ENCODE data around the gene TOMM20. TPM values are rescaled to one million over a fixed set of nuclear protein-coding genes. Genes with fewer than 3 reads are reported as not detected.

TOMM20 gene
- total and polyA plus RNA-seq, 2 of the 8 experiments (the other 6 are each of a cell fraction or from before 2014, with no cell fraction given) = 71.4 to 168 TPM

GRCh38 chr1:235139315-235139714 lies 10.7 kb upstream of the TOMM20 start:
- no peak overlapping the region for H2BK15ac ChIP-seq (ENCODE audit: low read length)
- no peaks in the 10 kb centered on the region for H3K23me2 ChIP-seq (ENCODE audit: low read depth, low read length)
- H3K27me3 ChIP-seq (replicated peaks in 1 of 4; ENCODE audit: control insufficient read depth in 3 of 4, extremely low read depth in 1 of 4, insufficient read depth in 3 of 4, low read length in 3 of 4) = no peaks in the 10 kb centered on the region
- H3K79me2 ChIP-seq (ENCODE audit: control insufficient read depth in 1 of 2, insufficient read depth in 2 of 2, low read length in 2 of 2) = peaks cover 0 to 5% of the 10 kb centered on the region in 2 experiments; a peak in 1 of 4 replicates
- no peak overlapping the region for H2BK20ac ChIP-seq (ENCODE audit: low read length)
- ChIA-PET CTCF (ENCODE audit: partially characterized antibody) (interaction anchor here (0.8 to 2.5 kb wide), 4 partner anchors 13 to 34 kb away, joined by 3 to 7 read pairs (median 4); no protein-coding TSS in a partner anchor), POLR2A (ENCODE audit: partially characterized antibody) (interaction anchor here (0.9 to 8.0 kb wide), 6 partner anchors 11 to 21 kb away, joined by 3 to 63 read pairs (median 4); partner anchors contain the start of genes RBM34 and TOMM20)
- H3K79me1 ChIP-seq (ENCODE audit: low read depth, low read length) = peaks cover 2% of the 10 kb centered on the region
- H2BK120ac ChIP-seq (replicated peaks; ENCODE audit: low read depth, low read length) = no peak overlapping the region
- H3K4ac ChIP-seq (replicated peaks; ENCODE audit: insufficient read length, low read depth, low read length) = no peak overlapping the region
- no peak overlapping the region for H4K8ac ChIP-seq (ENCODE audit: extremely low read depth, insufficient read depth, low read length)
- no peak overlapping the region for H2BK5ac ChIP-seq (ENCODE audit: low read depth, low read length)
- DNase-seq (ENCODE audit: low read depth in 1 of 2, low spot score in 2 of 2) (no peak), FAIRE-seq (no peak)
- no peak overlapping the region for H3K27ac ChIP-seq (ENCODE audit: low read depth, low read length)
- H3K14ac ChIP-seq (ENCODE audit: insufficient read length) = no peak overlapping the region
- H3K4me2 ChIP-seq (ENCODE audit: insufficient read depth in 1 of 2, low read depth in 2 of 2, low read length in 2 of 2) = no peak overlapping the region
- no peak overlapping the region for H2AK5ac ChIP-seq (ENCODE audit: low read depth, low read length)
- H3K4me1 ChIP-seq (replicated peaks in 1 of 4; ENCODE audit: control insufficient read depth in 3 of 4, insufficient read depth in 4 of 4, low read length in 3 of 4) = no peaks in the 10 kb centered on the region
- 90% methylated on average over 5 of the region's 5 CpGs; no CpG with 5 or more reads in 1 of the 2 experiments for WGBS, 2 experiments (ENCODE audit: extremely low coverage in 1 of 2, insufficient coverage in 1 of 2, insufficient read length in 1 of 2, insufficient replicate concordance in 2 of 2, low coverage in 1 of 2, low lambda C conversion rate in 2 of 2, missing lambda C conversion rate in 1 of 2)
- H3K4me3 ChIP-seq (ENCODE audit: extremely low read depth in 1 of 4, insufficient read depth in 2 of 4, low read depth in 3 of 4, low read length in 4 of 4) = no peak overlapping the region
- H3K23ac ChIP-seq (ENCODE audit: insufficient read length) = no peak overlapping the region
- H3K9ac ChIP-seq (replicated peaks in 1 of 4; ENCODE audit: extremely low read depth in 1 of 4, low read depth in 3 of 4, low read length in 3 of 4) = no peak overlapping the region
- no peak overlapping the region for H4K5ac ChIP-seq (ENCODE audit: insufficient read length, low read depth, low read length)
- no peak overlapping the region for H2BK12ac ChIP-seq (ENCODE audit: low read depth, low read length)
- H3K18ac ChIP-seq (ENCODE audit: extremely low read depth, low read length) = no peak overlapping the region
- no peak overlapping the region for H2AFZ ChIP-seq (ENCODE audit: low read length)
- no peak overlapping the region for H3K56ac ChIP-seq (replicated peaks; ENCODE audit: insufficient read length, low read depth, low read length)
- no peak overlapping the region for H4K91ac ChIP-seq (replicated peaks; ENCODE audit: insufficient read length, low read length)
- no peaks in the 10 kb centered on the region for H3K9me3 ChIP-seq (ENCODE audit: insufficient read depth in 2 of 2, low read depth in 1 of 2, low read length in 1 of 2)
- H3K36me3 ChIP-seq (ENCODE audit: control insufficient read depth in 2 of 4, insufficient read depth in 4 of 4, low read length in 3 of 4) = peaks cover 24 to 70% (median 46%) of the 10 kb centered on the region in 4 experiments
- peaks cover 5% of the 10 kb centered on the region in 2 experiments for H4K20me1 ChIP-seq (replicated peaks in 1 of 2; ENCODE audit: control insufficient read depth in 1 of 2, insufficient read depth in 2 of 2, low read length in 2 of 2)
- no peak for TF ChIP-seq ASH2L (IDR thresholded peaks at IDR 0.05; ENCODE audit: low read length)
- no peak for TF ChIP-seq BRCA1 (IDR thresholded peaks at IDR 0.05; ENCODE audit: low read depth, low read length)
- TF ChIP-seq EGR1 (IDR thresholded peaks at IDR 0.05; ENCODE audit: borderline replicate concordance, low read depth, low read length) = no peak
- no peak for TF ChIP-seq CBX8 (IDR thresholded peaks at IDR 0.05; ENCODE audit: borderline replicate concordance, low read depth, low read length)
- TF ChIP-seq NRF1 (IDR thresholded peaks at IDR 0.05; ENCODE audit: low read depth, low read length) = no peak
- no peak for TF ChIP-seq SIN3A (conservative IDR thresholded peaks at IDR 0.05 in 1 of 2, IDR thresholded peaks at IDR 0.05 in 1 of 2; ENCODE audit: low read depth in 1 of 2, low read length in 2 of 2)
- no peak for TF ChIP-seq NANOG (IDR thresholded peaks at IDR 0.05; ENCODE audit: insufficient read depth, low read depth, low read length, poor library complexity, severe bottlenecking)
- no peak for TF ChIP-seq CHD2 (IDR thresholded peaks at IDR 0.05; ENCODE audit: low read length)
- TF ChIP-seq CTCF (IDR thresholded peaks at IDR 0.05; ENCODE audit: control extremely low read depth in 1 of 3, insufficient read depth in 1 of 3, low read depth in 1 of 3, low read length in 3 of 3) = no peak
- no peak for TF ChIP-seq POLR2A (IDR thresholded peaks at IDR 0.05; ENCODE audit: control extremely low read depth in 1 of 2, low read depth in 2 of 2, low read length in 2 of 2)
- no peak for TF ChIP-seq SP2 (IDR thresholded peaks at IDR 0.05; ENCODE audit: low read length)
- no peak for TF ChIP-seq SP1 (IDR thresholded peaks at IDR 0.05; ENCODE audit: low read depth, low read length)
- no peak for TF ChIP-seq CHD1 (IDR thresholded peaks at IDR 0.05; ENCODE audit: low read depth, low read length)

All from H1 (cell line).